Astrocyte (in vitro differentiated cells and primary cell): ENCODE measurements around the gene BAHCC1. TPM values are rescaled to one million over a fixed set of nuclear protein-coding genes. Genes with fewer than 3 reads are reported as not detected.

Experiments used
- DNase-seq: peaks from one replicate; pipeline ENCODE4 v3.0.0-alpha.2; 2010; ENCODE audit warnings: low read depth
- FAIRE-seq: peaks from 2 replicates; lab custom pipeline; 2011; peaks lifted over from hg19 to GRCh38; lab: Jason Lieb, UNC
- H2AFZ ChIP-seq: 2 replicates; pipeline ENCODE4 v1.6.0; 2012; ENCODE audit warnings: low read depth, low read length, inconsistent platforms
- H3K27ac ChIP-seq: 2 replicates; pipeline ENCODE4 v1.5.1; 2011; ENCODE audit warnings: low read depth, low read length, inconsistent platforms
- H3K27me3 ChIP-seq: 2 replicates; pipeline ENCODE4 v1.6.0; 2011; ENCODE audit warnings: low read length, inconsistent platforms; ENCODE audit not compliant: insufficient read depth
- H3K36me3 ChIP-seq: 2 replicates; pipeline ENCODE4 v1.5.1; 2011; ENCODE audit warnings: low read length, inconsistent platforms; ENCODE audit not compliant: insufficient read depth
- H3K4me1 ChIP-seq: 2 replicates; pipeline ENCODE4 v1.5.1; 2011; ENCODE audit warnings: low read length, inconsistent platforms; ENCODE audit not compliant: insufficient read depth
- H3K4me2 ChIP-seq: 2 replicates; pipeline ENCODE4 v1.6.0; 2012; ENCODE audit warnings: low read length, inconsistent platforms
- H3K4me3 ChIP-seq: 2 replicates; pipeline ENCODE4 v1.5.1; 2011; ENCODE audit warnings: low read depth, mild to moderate bottlenecking, low read length, inconsistent platforms; ENCODE audit not compliant: insufficient read depth
- H3K79me2 ChIP-seq: 2 replicates; pipeline ENCODE4 v1.6.0; 2012; ENCODE audit warnings: mild to moderate bottlenecking, low read length, inconsistent platforms; ENCODE audit not compliant: insufficient read depth
- H3K9ac ChIP-seq: 2 replicates; pipeline ENCODE4 v1.6.0; 2012; ENCODE audit warnings: mild to moderate bottlenecking, low read length, inconsistent platforms
- H3K9me3 ChIP-seq: 2 replicates; pipeline ENCODE4 v1.5.1; 2012; ENCODE audit warnings: low read depth, mild to moderate bottlenecking, low read length, inconsistent platforms; ENCODE audit not compliant: insufficient read depth
- H4K20me1 ChIP-seq: 2 replicates; pipeline ENCODE4 v1.6.0; 2012; ENCODE audit warnings: low read length, inconsistent platforms; ENCODE audit not compliant: insufficient read depth
- H3K27ac Mint-ChIP-seq: one replicate; pipeline ENCODE4 v1.8.0; 2021; ENCODE audit warnings: mild to moderate bottlenecking, mixed read lengths; ENCODE audit not compliant: unreplicated experiment
- H3K27me3 Mint-ChIP-seq: one replicate; pipeline ENCODE4 v1.8.0; 2021; ENCODE audit warnings: low read depth, mixed read lengths; ENCODE audit not compliant: unreplicated experiment
- H3K36me3 Mint-ChIP-seq: one replicate; pipeline ENCODE4 v1.8.0; 2021; ENCODE audit warnings: low read depth, mixed read lengths; ENCODE audit not compliant: unreplicated experiment
- H3K4me1 Mint-ChIP-seq: one replicate; pipeline ENCODE4 v1.8.0; 2021; ENCODE audit warnings: low read depth, mixed read lengths; ENCODE audit not compliant: unreplicated experiment
- H3K4me3 Mint-ChIP-seq: one replicate; pipeline ENCODE4 v1.8.0; 2021; ENCODE audit warnings: mild to moderate bottlenecking, moderate library complexity, mixed read lengths; ENCODE audit not compliant: unreplicated experiment
- H3K9me3 Mint-ChIP-seq: one replicate; pipeline ENCODE4 v1.8.0; 2021; ENCODE audit warnings: mild to moderate bottlenecking, mixed read lengths; ENCODE audit not compliant: unreplicated experiment
- CTCF ChIP-seq: IDR thresholded peaks from 2 replicates; pipeline ENCODE4 v1.5.1; 2011; ENCODE audit warnings: low read depth, mild to moderate bottlenecking, inconsistent platforms, low read length, moderate library complexity; ENCODE audit not compliant: insufficient read depth
- EZH2 ChIP-seq: IDR thresholded peaks from 2 replicates; pipeline ENCODE4 v1.6.1; 2012; ENCODE audit warnings: mild to moderate bottlenecking, low read length, inconsistent platforms; ENCODE audit not compliant: insufficient read depth
- total RNA-seq: library from RNA; stranded (reverse); gene quantifications from 2 replicates; pipeline ENCODE4 v1.2.1, GENCODE V29; 2021

BAHCC1 gene
- total RNA-seq, 1 donor from 2014 or later, result 18.5 TPM

DNA sequence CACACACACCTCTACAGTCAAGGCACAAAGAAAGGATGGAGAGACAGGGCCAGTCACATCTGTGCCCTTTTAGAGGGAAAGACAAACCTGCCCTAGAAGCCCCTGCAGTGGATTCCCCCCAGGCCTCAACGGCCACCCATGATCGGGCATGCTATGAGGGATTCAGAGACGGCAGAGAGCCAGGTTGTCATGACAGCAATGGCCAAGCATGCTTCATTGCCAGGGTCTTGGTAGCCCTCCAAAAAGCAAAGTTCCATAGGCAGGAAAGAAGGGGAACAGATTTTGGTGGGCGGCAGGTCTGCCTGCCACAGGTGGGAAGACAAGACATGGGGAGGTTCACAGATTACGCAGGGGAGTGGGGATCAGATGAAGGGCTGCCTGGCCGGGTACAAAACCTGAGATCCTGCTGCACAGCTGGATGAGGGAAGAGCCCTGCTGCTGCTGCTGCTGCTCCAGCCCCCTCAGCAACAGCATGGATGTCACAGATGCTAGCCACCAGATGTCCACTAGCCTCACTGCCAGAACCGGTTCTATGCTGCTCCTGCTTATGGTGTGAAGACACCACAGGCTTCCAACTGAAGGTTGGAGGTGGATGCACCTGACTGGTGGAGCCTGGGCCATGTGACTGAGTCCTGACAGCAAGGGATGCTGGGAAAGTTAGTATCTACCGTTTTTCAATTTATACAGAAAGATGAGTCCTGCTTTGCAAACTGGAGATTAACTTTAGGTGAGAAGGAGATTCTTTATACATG, 99.5 kb downstream of the BAHCC1 start:
- H3K4me1 ChIP-seq, result peaks cover 3% of the 10 kb centered on the region
- H3K4me2 ChIP-seq, result no peak overlapping the region
- peaks cover 14% of the 10 kb centered on the region for H3K27me3 ChIP-seq
- no peak overlapping the region for H3K9ac ChIP-seq
- H3K36me3 Mint-ChIP-seq, result no peaks in the 10 kb centered on the region
- no peaks in the 10 kb centered on the region for H3K79me2 ChIP-seq
- no peak overlapping the region for H3K4me3 Mint-ChIP-seq
- H3K27me3 Mint-ChIP-seq, result peaks cover 39% of the 10 kb centered on the region
- H3K27ac ChIP-seq, result no peak overlapping the region
- no peaks in the 10 kb centered on the region for H4K20me1 ChIP-seq
- H3K9me3 Mint-ChIP-seq, result no peaks in the 10 kb centered on the region
- TF ChIP-seq EZH2, result no peak
- no peak overlapping the region for H3K4me3 ChIP-seq
- DNase-seq (no peak), FAIRE-seq (no peak)
- H3K9me3 ChIP-seq, result no peaks in the 10 kb centered on the region
- peak overlapping the region; percentile 23 for H3K27ac Mint-ChIP-seq
- H2AFZ ChIP-seq, result no peak overlapping the region
- H3K36me3 ChIP-seq, result no peaks in the 10 kb centered on the region
- peaks cover under 1% of the 10 kb centered on the region for H3K4me1 Mint-ChIP-seq

DNA sequence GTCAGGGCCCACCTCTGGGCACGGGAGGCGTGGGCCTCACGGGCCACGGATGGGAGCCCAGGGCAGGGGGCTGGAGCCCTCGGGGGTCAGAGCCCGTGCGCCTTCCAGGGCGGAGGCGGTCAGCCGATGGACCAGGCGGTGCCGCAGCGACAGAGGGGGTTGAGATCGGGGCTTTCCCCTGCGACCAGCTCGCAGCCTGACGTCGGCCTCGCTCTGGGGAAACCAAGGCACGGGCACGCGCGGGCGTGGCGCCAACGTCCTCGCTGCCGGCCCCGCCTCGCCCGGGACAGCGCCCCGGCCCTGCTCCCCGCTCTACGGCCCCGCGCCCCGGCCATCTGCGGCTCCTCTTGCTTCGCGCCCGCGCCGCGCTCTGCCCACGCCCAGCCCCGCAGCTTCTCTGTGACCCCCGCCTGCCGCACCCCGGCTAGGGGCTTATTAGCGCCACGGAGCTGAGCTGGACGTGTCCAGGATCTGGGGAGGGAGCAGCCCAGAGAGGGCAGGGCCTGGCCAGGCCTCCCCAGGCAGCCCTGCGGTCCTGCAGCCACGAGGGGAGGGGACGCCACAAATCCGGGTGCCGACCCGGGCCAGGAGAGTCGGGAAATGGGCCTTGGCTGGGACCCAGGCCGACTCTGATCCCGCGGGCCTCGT, 103.8 kb downstream of the BAHCC1 start:
- no peak for DNase-seq
- peaks cover 7% of the 10 kb centered on the region for H3K27me3 ChIP-seq
- peaks cover 7% of the 10 kb centered on the region for H3K4me1 ChIP-seq
- no peak overlapping the region for H3K4me3 ChIP-seq
- Mint-ChIP-seq H3K27me3 (peaks cover 14% of the 10 kb centered on the region), H3K27ac (no peak overlapping the region), H3K36me3 (no peaks in the 10 kb centered on the region), H3K4me1 (peaks cover 5% of the 10 kb centered on the region), H3K9me3 (no peaks in the 10 kb centered on the region), H3K4me3 (no peak overlapping the region)
- H4K20me1 ChIP-seq, result no peaks in the 10 kb centered on the region
- H3K27ac ChIP-seq, result no peak overlapping the region
- FAIRE-seq, result no peak
- no peak overlapping the region for H3K9ac ChIP-seq
- H3K4me2 ChIP-seq, result no peak overlapping the region
- no peaks in the 10 kb centered on the region for H3K36me3 ChIP-seq
- no peaks in the 10 kb centered on the region for H3K9me3 ChIP-seq
- no peak for TF ChIP-seq CTCF
- no peak for TF ChIP-seq EZH2
- H2AFZ ChIP-seq, result no peak overlapping the region
- no peaks in the 10 kb centered on the region for H3K79me2 ChIP-seq

DNA sequence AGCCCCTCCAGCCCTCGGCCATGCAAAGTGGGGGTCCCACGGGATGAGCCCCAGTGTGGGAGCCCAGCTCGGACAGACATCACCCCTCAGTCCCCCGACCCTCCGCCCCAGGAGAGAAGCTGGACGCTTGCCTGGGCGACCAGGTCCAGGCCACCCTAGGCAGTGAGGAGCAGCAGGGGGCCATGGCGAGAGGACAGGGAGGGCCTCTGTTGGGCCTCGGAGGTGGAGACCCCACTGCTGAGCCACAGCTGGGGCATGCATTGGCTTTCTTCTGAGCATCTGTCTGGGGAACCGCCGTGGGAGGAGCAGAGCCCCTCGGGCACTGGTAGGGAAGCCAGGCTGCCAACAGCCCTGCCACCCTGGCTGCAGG, 104.3 kb downstream of the BAHCC1 start:
- Mint-ChIP-seq H3K27me3 (peaks cover 10% of the 10 kb centered on the region), H3K27ac (no peak overlapping the region), H3K4me1 (peaks cover 5% of the 10 kb centered on the region), H3K36me3 (no peaks in the 10 kb centered on the region), H3K9me3 (no peaks in the 10 kb centered on the region), H3K4me3 (no peak overlapping the region)
- Histone ChIP-seq H2AFZ (no peak overlapping the region), H3K4me3 (no peak overlapping the region), H3K27me3 (peaks cover 4% of the 10 kb centered on the region), H3K79me2 (no peaks in the 10 kb centered on the region), H4K20me1 (no peaks in the 10 kb centered on the region), H3K27ac (no peak overlapping the region), H3K4me2 (peak overlapping the region; percentile 18), H3K9ac (no peak overlapping the region), H3K4me1 (peaks cover 7% of the 10 kb centered on the region), H3K9me3 (no peaks in the 10 kb centered on the region), H3K36me3 (no peaks in the 10 kb centered on the region)
- FAIRE-seq (no peak), DNase-seq (no peak)
- TF ChIP-seq CTCF (no peak), EZH2 (no peak)
